ENCODE data around the gene LY6G6D. TPM values are rescaled to one million over a fixed set of nuclear protein-coding genes. Genes with fewer than 3 reads are reported as not detected.
A peak's percentile ranks its signal among the peaks of the same experiment; 100 is the strongest.

Gene LY6G6D
- total RNA-seq, 1 experiment from 2014 or later = not detected

DNA sequence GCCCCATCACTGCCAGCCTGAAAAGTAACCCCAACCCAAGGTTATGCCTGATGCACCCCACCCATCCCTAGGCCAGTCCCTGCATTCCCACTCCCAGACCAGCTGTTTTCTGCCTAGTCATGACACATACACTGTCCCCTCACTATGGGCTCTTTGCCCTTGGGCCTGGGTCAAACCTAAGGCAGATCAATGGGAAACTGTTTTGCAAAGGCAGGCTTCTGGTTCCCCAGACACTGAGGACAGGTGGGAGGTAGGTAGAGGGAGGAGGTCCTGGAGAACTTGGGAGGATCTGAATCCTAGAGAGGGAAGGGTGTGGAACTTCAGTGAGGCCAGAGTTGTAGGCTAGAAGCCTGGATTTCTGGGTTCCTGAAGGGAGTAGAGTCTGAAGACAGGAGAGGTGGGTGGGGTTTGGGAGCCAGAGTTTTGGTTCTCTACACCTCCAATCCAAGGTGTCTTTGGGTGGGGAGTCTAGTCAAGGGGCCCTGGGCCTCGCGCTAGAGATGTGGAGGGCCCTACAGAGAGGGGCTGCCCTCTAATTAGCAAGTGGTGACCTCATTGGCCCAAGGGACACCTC, 19.2 kb downstream of the LY6G6D start:
- H3K23me2 ChIP-seq (ENCODE audit: insufficient read length, low read depth, low read length, poor library complexity, severe bottlenecking) = peaks cover 26% of the 10 kb centered on the region
- Mint-ChIP-seq H3K9me3 (no peaks in the 10 kb centered on the region; a peak in 2 of 5 replicates), H3K4me1 (peaks cover 48 to 51% of the 10 kb centered on the region in 2 experiments), H3K36me3 (ENCODE audit: insufficient read depth in 1 of 3, low read depth in 3 of 3) (peaks cover 36 to 41% (median 36%) of the 10 kb centered on the region in 3 experiments), H3K4me3 (peak overlapping the region; percentile 91 to 98), H3K27ac (peak overlapping the region in 2 of 3 experiments; percentile 90 to 93; a peak in 4 of 7 replicates), H3K27me3 (ENCODE audit: low read depth) (no peaks in the 10 kb centered on the region)
- H2AFZ ChIP-seq (ENCODE audit: low read length) = no peak overlapping the region
- H2BK120ac ChIP-seq (ENCODE audit: low read depth, low read length, poor library complexity, severe bottlenecking) = no peak overlapping the region
- no peak overlapping the region for H3K23ac ChIP-seq (ENCODE audit: insufficient read length, low read depth, low read length)
- no peaks in the 10 kb centered on the region for H3K27me3 ChIP-seq (ENCODE audit: insufficient read depth, low read length)
- no peak overlapping the region for H3K27ac ChIP-seq (ENCODE audit: insufficient read length, low read depth, low read length)
- no peak overlapping the region for H3K4ac ChIP-seq (ENCODE audit: low read depth, low read length)
- H4K20me1 ChIP-seq (ENCODE audit: control insufficient read depth, insufficient read depth, insufficient read length) = no peaks in the 10 kb centered on the region
- H3K4me1 ChIP-seq (ENCODE audit: insufficient read depth, low read length) = peaks cover 16% of the 10 kb centered on the region
- no peaks in the 10 kb centered on the region for H3K79me1 ChIP-seq (ENCODE audit: insufficient read depth, low read depth, low read length, poor library complexity, severe bottlenecking)
- H3T11ph ChIP-seq (ENCODE audit: low read length) = no peak overlapping the region
- TF ChIP-seq, protein P1, sequence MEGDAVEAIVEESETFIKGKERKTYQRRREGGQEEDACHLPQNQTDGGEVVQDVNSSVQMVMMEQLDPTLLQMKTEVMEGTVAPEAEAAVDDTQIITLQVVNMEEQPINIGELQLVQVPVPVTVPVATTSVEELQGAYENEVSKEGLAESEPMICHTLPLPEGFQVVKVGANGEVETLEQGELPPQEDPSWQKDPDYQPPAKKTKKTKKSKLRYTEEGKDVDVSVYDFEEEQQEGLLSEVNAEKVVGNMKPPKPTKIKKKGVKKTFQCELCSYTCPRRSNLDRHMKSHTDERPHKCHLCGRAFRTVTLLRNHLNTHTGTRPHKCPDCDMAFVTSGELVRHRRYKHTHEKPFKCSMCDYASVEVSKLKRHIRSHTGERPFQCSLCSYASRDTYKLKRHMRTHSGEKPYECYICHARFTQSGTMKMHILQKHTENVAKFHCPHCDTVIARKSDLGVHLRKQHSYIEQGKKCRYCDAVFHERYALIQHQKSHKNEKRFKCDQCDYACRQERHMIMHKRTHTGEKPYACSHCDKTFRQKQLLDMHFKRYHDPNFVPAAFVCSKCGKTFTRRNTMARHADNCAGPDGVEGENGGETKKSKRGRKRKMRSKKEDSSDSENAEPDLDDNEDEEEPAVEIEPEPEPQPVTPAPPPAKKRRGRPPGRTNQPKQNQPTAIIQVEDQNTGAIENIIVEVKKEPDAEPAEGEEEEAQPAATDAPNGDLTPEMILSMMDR (conservative IDR thresholded peaks at IDR 0.05) = no peak
- no CpG with 5 or more reads among the region's 2 CpGs for WGBS (ENCODE audit: extremely low coverage, insufficient read length, low lambda C conversion rate)
- H3K9me3 ChIP-seq (ENCODE audit: control insufficient read depth, low read depth, low read length) = no peaks in the 10 kb centered on the region
- H4K5ac ChIP-seq (ENCODE audit: insufficient read length, low read depth, low read length) = no peak overlapping the region
- no peak overlapping the region for H3K14ac ChIP-seq (ENCODE audit: insufficient read depth, low read length)
- DNase-seq = no peak
- no peak overlapping the region for H3K56ac ChIP-seq (ENCODE audit: insufficient read length, low read depth, low read length)
- no peak overlapping the region for H2BK20ac ChIP-seq (ENCODE audit: low read depth, low read length, poor library complexity, severe bottlenecking)
- H3K18ac ChIP-seq (ENCODE audit: insufficient read length, low read depth, low read length) = no peak overlapping the region
- peak overlapping the region; percentile 87 for H3K4me2 ChIP-seq (ENCODE audit: insufficient read depth, insufficient read length, low read length)
- H2AK5ac ChIP-seq (ENCODE audit: insufficient read length, low read length) = no peak overlapping the region
- H4K91ac ChIP-seq (ENCODE audit: insufficient read length, low read depth, low read length) = no peak overlapping the region
- H3K9ac ChIP-seq (ENCODE audit: extremely low read depth, insufficient read length, low read length) = peak overlapping the region; percentile 22
- H2BK5ac ChIP-seq (ENCODE audit: insufficient read length, low read length) = no peak overlapping the region
- peaks cover 6% of the 10 kb centered on the region; the same call in 1 of the 2 replicates for H3K79me2 ChIP-seq (ENCODE audit: insufficient read depth, low read length)
- no peak overlapping the region for H2BK15ac ChIP-seq (ENCODE audit: low read depth, low read length)
- H2BK12ac ChIP-seq (ENCODE audit: insufficient read length, low read depth, low read length) = peak overlapping the region; percentile 41
- H4K8ac ChIP-seq (replicated peaks; ENCODE audit: insufficient read length, low read depth, low read length) = no peak overlapping the region
